Measurements from ENCODE around the gene ARFGAP3.

DNA sequence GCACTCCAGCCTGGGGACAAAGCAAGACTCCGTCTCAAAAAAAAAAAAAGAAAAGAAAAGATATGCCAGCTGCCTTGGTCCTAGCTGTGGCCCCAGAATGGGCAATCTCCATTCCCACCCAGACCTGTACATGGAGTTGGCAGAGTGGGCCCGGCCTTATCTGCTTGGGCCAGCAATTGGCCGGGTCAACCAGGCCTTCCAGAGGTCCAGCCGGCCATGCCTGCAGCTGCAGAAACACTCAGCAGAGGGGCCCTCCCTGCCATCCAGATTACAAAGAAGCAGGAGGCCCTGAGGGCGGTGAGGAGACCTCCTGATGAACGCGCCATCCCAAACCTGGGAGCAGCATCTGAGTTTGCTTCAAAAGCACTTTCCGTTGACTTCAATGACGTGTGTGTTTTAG, 26.9 kb upstream of the ARFGAP3 start:
- TF ChIP-seq, protein P1, sequence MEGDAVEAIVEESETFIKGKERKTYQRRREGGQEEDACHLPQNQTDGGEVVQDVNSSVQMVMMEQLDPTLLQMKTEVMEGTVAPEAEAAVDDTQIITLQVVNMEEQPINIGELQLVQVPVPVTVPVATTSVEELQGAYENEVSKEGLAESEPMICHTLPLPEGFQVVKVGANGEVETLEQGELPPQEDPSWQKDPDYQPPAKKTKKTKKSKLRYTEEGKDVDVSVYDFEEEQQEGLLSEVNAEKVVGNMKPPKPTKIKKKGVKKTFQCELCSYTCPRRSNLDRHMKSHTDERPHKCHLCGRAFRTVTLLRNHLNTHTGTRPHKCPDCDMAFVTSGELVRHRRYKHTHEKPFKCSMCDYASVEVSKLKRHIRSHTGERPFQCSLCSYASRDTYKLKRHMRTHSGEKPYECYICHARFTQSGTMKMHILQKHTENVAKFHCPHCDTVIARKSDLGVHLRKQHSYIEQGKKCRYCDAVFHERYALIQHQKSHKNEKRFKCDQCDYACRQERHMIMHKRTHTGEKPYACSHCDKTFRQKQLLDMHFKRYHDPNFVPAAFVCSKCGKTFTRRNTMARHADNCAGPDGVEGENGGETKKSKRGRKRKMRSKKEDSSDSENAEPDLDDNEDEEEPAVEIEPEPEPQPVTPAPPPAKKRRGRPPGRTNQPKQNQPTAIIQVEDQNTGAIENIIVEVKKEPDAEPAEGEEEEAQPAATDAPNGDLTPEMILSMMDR (IDR thresholded peaks at IDR 0.05) = no peak
- no peak for TF ChIP-seq POLR2A (IDR thresholded peaks at IDR 0.05)
- TF ChIP-seq POLR2AphosphoS5 (IDR thresholded peaks at IDR 0.05) = no peak

Measured in gastroesophageal sphincter (tissue), 3 donors.